Adrenal gland (tissue), 12 donors: ENCODE results near the gene THADA. TPM values are rescaled to one million over a fixed set of nuclear protein-coding genes. Genes with fewer than 3 reads are reported as not detected.
A peak's percentile ranks its signal among the peaks of the same experiment; 100 is the strongest.
"Not testable (repeated sequence)": the region's sequence is repeated elsewhere in the genome, so short reads cannot be mapped to it uniquely, and the experiment has no call there.

ENCODE experiments used
- DNase-seq, 7 donors: peaks; one replicate each; pipeline ENCODE4 v3.0.0-alpha.2; 2019 to 2020
- H3K27ac ChIP-seq, 5 donors: fragments of 200-600 bp; sonication (generic) in 4 of 5; 1 replicate in 3 of 5; 2 replicates in 2 of 5; pipeline versions ENCODE4 v1.5.1 to v1.8.0; 2016 to 2020; ENCODE audit warnings: mild to moderate bottlenecking in 1 of 5
- H3K27me3 ChIP-seq: fragments of 200-600 bp; 2 replicates; pipeline ENCODE4 v1.8.0; 2021
- H3K36me3 ChIP-seq, 2 donors: fragments of 200-600 bp; replicated peaks in 1 of 2; 1 replicate in 1 of 2; 2 replicates in 1 of 2; pipeline versions ENCODE4 v1.5.1 to v1.8.0; 2018 to 2022
- H3K4me1 ChIP-seq, 2 donors: fragments of 200-600 bp; replicated peaks in 1 of 2; 1 replicate in 1 of 2; 2 replicates in 1 of 2; pipeline versions ENCODE4 v1.5.1 to v1.8.0; 2018 to 2021
- H3K4me3 ChIP-seq, 4 donors: fragments of 200-600 bp; sonication (generic) in 3 of 4; one replicate each; pipeline ENCODE4 v1.5.1; 2016 to 2018
- H3K9me3 ChIP-seq, 3 donors: fragments of 200-600 bp; sonication (generic) in 1 of 3; replicated peaks in 1 of 3; 1 replicate in 2 of 3; 2 replicates in 1 of 3; pipeline versions ENCODE4 v1.5.1 to v1.8.0; 2016 to 2021
- POLR2A ChIP-seq, 2 donors: fragments of 450-650 bp; IDR thresholded peaks; one replicate each; pipeline ENCODE4 v1.6.1; 2017; ENCODE audit warnings: antibody characterized with exemption in 2 of 2, mild to moderate bottlenecking in 2 of 2, moderate library complexity in 1 of 2
- WGBS, 4 donors: extraction: QIAGEN DNeasy Blood & Tissue Kit in 2 of 4; methylation state at CpG; one replicate each; pipeline versions ENCODE4 v1.1.5 to v1.1.7; 2013 to 2017; 5-methylcytosine and 5-hydroxymethylcytosine counted together
- intact Hi-C, 2 donors: fragments of 100-400 bp; cut with DNase I; formaldehyde crosslinking; loops; one replicate each; pipeline versions ENCODE4 v1.14.1 to v1.15.0; 2022 to 2023
- polyA plus RNA-seq, 3 donors: library from polyadenylated mRNA; stranded (reverse); fragments of 200-250 nt in 2 of 3; fragments of 350-450 nt in 1 of 3; fragmentation: Illumina TruSeq in 1 of 3; extraction: RNeasy Lipid Tissue Mini Kit (QIAGEN cat#74804) in 1 of 3; gene quantifications; one replicate each; pipeline ENCODE4 v1.2.3, GENCODE V29; 2013 to 2014
- total RNA-seq, 9 donors: library from RNA; depleted of rRNA in 4 of 9; stranded (reverse); fragments of >200 nt in 4 of 9; fragments of 120-200 nt in 1 of 9; fragmentation: NEBNext Ultra II Directional in 1 of 9; extraction: Animal tissue kit (Norgen Biotek cat#: 25700) in 1 of 9; gene quantifications; one replicate each; pipeline versions ENCODE4 v1.1.0 to v1.2.4, GENCODE V29; 2013 to 2023
- TF ChIP-seq, protein P1 (sequence below), 6 experiments: fragments of 450-650 bp in 4 of 6; fragments of 200-600 bp in 2 of 6; sonication (generic) in 1 of 6; IDR thresholded peaks; 1 replicate in 5 of 6; 2 replicates in 1 of 6; pipeline versions ENCODE4 v1.5.1 to v1.8.0; 2016 to 2021; ENCODE audit warnings: antibody characterized with exemption in 6 of 6, mild to moderate bottlenecking in 2 of 6, moderate library complexity in 1 of 6
- donor health status: healthy with polysubstance abuse.
- donor health status: Bipolar disorder and iron deficiency.
- donor health status: DM: yes; HTN: yes; CAD: no.
- donor health status: DM: no; HTN: no; CAD: no.
- donor health status: DM: no; HTN: no; CAD: no.
- donor health status: DM: yes; HTN: yes; CAD: no.

THADA gene
- total and polyA plus RNA-seq, 12 donors = 14.1 to 38.4 (median 25.4) TPM

DNA sequence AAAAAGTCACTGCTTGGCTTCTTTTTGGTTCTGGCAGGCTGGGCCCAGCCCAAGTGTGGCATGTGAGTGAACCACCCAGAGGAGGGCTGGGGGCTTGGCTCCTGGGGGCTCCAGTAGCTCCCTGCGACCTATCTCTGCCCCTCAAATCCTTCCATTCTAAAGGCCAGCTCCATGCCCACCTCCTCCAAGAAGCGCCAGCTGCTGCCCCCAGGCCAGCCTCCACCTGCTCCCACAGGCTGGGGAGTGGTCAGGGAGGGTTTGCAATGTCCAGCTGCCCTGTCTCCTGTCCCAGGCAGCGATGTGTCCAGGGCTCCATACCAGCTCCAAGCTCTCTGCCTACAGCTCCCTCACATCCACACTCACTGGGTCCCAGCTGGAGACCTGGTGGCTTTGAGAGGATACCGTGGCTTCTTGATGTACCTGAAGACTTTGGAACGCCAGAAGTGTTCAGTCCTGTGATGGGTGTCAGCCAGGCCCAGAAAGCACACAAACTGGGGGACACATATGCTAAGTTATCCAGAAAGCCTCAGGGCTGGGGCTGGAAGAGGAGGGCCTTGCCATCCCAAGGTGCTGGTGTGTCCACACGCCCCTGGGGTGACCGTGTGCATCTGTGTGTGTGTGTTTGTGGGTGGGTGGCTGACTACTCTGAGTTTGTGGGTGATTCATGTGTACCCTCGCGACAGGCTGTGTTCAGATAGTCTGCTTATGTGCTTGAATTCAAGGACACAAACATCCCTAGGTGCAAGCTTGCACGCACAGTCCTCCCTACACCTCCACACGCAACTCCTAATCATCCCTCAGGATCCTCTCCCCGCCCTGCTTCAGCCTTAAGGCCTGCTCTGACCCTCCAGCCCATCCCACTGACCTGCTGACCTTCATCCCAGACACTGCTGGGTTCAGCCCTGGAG lies 402.8 kb downstream of the THADA start:
- no peaks in the 10 kb centered on the region for H3K9me3 ChIP-seq
- no peaks in the 10 kb centered on the region for H3K36me3 ChIP-seq
- no peaks in the 10 kb centered on the region for H3K27me3 ChIP-seq
- DNase-seq = no peak
- intact Hi-C loops = loop anchor here in 1 of 2 donors (10.0 kb wide), 1 partner anchor 718 kb away; no protein-coding TSS in a partner anchor
- no peak for TF ChIP-seq POLR2A (IDR thresholded peaks at IDR 0.05)
- TF ChIP-seq, protein P1, sequence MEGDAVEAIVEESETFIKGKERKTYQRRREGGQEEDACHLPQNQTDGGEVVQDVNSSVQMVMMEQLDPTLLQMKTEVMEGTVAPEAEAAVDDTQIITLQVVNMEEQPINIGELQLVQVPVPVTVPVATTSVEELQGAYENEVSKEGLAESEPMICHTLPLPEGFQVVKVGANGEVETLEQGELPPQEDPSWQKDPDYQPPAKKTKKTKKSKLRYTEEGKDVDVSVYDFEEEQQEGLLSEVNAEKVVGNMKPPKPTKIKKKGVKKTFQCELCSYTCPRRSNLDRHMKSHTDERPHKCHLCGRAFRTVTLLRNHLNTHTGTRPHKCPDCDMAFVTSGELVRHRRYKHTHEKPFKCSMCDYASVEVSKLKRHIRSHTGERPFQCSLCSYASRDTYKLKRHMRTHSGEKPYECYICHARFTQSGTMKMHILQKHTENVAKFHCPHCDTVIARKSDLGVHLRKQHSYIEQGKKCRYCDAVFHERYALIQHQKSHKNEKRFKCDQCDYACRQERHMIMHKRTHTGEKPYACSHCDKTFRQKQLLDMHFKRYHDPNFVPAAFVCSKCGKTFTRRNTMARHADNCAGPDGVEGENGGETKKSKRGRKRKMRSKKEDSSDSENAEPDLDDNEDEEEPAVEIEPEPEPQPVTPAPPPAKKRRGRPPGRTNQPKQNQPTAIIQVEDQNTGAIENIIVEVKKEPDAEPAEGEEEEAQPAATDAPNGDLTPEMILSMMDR (IDR thresholded peaks at IDR 0.05) = no peak
- no peak overlapping the region for H3K4me3 ChIP-seq
- 88 to 93% (median 89%) methylated on average over 7 to 12 of the region's 12 CpGs for WGBS, 4 donors
- H3K4me1 ChIP-seq = no peaks in the 10 kb centered on the region
- H3K27ac ChIP-seq = no peak overlapping the region

- no peak overlapping the region for H3K27ac ChIP-seq
- TF ChIP-seq, protein P1 (IDR thresholded peaks at IDR 0.05) = peak in 1 of 6 experiments; percentile 15
- TF ChIP-seq POLR2A (IDR thresholded peaks at IDR 0.05) = no peak
- H3K27me3 ChIP-seq = no peaks in the 10 kb centered on the region
- no peaks in the 10 kb centered on the region for H3K4me1 ChIP-seq
- WGBS, 4 donors = 22 to 60% (median 58%) methylated on average over 1 to 3 of the region's 3 CpGs
- H3K36me3 ChIP-seq = no peaks in the 10 kb centered on the region
- H3K4me3 ChIP-seq = no peak overlapping the region
- intact Hi-C loops = loop anchor here in 1 of 2 donors (10.0 kb wide), 1 partner anchor 717 kb away; no protein-coding TSS in a partner anchor
- DNase-seq = no peak
- no peaks in the 10 kb centered on the region for H3K9me3 ChIP-seq
Observed at GRCh38 chr2:43191947-43192516, 403.8 kb downstream of the THADA start.

DNA sequence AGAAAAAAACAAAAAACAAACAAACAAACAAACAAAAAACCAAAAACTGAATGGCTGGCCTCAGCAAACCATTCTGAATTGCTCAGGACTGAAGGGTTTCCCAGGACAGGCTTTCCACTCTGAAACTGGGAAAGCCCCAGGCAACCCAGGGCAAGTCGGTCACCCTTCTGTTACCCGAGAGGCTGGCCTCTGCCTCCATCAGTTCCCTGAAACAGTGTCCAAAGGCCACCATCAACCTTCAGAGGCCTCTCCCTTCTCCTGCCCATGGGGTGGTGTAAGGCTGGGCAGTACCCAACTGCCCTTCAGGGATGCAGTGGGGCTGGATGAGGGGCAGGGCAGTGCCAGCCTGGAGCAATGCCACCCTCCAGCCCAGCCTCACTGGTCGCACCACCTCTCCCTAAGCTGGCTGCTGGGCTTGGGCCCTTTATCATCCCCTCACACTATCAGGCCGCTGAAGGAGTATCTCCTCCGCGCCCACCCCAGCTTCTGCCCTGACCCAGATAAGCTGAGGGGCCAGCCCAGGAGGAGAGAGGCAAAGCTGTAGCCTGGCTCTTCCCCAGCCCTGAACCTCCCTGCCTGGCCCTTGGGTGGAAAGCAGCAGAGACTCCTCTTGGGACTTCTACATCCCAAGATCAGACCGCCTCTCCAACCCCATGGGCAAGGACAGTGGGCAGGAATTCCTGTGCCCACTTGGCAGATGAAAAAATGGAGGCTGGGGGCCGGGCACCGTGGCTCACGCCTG lies 405.4 kb downstream of the THADA start:
- TF ChIP-seq, protein P1 (IDR thresholded peaks at IDR 0.05) = no peak
- TF ChIP-seq POLR2A (IDR thresholded peaks at IDR 0.05) = no peak
- 77 to 98% (median 87%) methylated on average over 8 to 10 of the region's 10 CpGs for WGBS, 4 donors

DNA sequence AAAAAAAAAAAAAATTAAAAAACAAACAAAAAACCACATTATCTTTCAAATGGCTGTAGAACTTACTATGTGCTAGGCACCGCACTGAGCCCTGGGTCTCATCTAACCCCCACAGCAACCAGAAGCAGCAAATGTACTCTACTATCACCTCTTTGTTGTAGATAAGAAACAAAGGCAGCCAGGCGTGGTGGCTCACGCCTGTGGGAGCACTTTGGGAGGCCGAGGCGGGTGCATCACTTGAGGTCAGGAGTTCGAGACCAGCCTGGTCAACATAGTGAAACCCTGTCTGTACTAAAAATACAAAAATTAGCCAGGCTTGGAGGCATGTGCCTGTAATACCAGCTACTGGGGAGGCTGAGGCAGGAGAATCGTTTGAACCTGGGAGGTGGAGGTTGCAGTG lies 406.0 kb downstream of the THADA start:
- not testable (repeated sequence) for H3K4me1 ChIP-seq, DNase-seq, H3K4me3 ChIP-seq, H3K9me3 ChIP-seq, H3K27me3 ChIP-seq, H3K27ac ChIP-seq, H3K36me3 ChIP-seq
- intact Hi-C loops = loop anchor here in 1 of 2 donors (10.0 kb wide), 1 partner anchor 715 kb away; no protein-coding TSS in a partner anchor
- 92 to 95% (median 93%) methylated on average over 7 of the region's 7 CpGs for WGBS, 4 donors

More for the DNA sequence above, 405.4 kb downstream of the THADA start:
- no peaks in the 10 kb centered on the region for H3K4me1 ChIP-seq
- no peaks in the 10 kb centered on the region for H3K27me3 ChIP-seq
- DNase-seq = no peak
- no peak overlapping the region for H3K27ac ChIP-seq
- no peaks in the 10 kb centered on the region for H3K36me3 ChIP-seq
- no peaks in the 10 kb centered on the region for H3K9me3 ChIP-seq
- no peak overlapping the region for H3K4me3 ChIP-seq
- intact Hi-C loops = loop anchor here in 1 of 2 donors (10.0 kb wide), 1 partner anchor 716 kb away; no protein-coding TSS in a partner anchor
